K562 (cell line): Measurements from ENCODE around the gene HMX1.

Source experiments
- AFF4 ChIP-seq: sonication (generic); formaldehyde crosslinking; IDR thresholded peaks from 2 replicates; pipeline ENCODE4 v1.8.0; 2023; ENCODE audit warnings: mild to moderate bottlenecking, missing genetic modification reagents
- BMI1 ChIP-seq: fragments of 150-350 bp; IDR thresholded peaks from 2 replicates; pipeline ENCODE4 v1.6.1; 2014; ENCODE audit warnings: low read length
- ELF4 ChIP-seq: fragments of 450-650 bp; formaldehyde crosslinking; IDR thresholded peaks from 2 replicates; pipeline ENCODE4 v1.4.0; 2022; ENCODE audit warnings: missing genetic modification characterization
- FOXJ3 ChIP-seq: sonication (generic); formaldehyde crosslinking; IDR thresholded peaks from 2 replicates; pipeline ENCODE4 v1.4.0; 2020; ENCODE audit warnings: mild to moderate bottlenecking, missing genetic modification reagents
- GABPA ChIP-seq: fragments of 200-800 bp; sonication (Bioruptor generic); conservative IDR thresholded peaks from 2 replicates; pipeline ENCODE4 v1.6.1; 2016; ENCODE audit warnings: low read depth, missing genetic modification characterization, missing compliant biosample characterization
- HEY1 ChIP-seq: fragments of 250-450 bp; sonication (Bioruptor Pico); IDR thresholded peaks from 2 replicates; pipeline ENCODE4 v1.5.0; 2020; ENCODE audit warnings: mild to moderate bottlenecking, moderate library complexity, borderline replicate concordance
- NCOA1 ChIP-seq: fragments of 450-650 bp; IDR thresholded peaks from 2 replicates; pipeline ENCODE4 v1.6.1; 2016; ENCODE audit warnings: low read depth
- POLR2A ChIP-seq: fragments of 450-650 bp; conservative IDR thresholded peaks from 2 replicates; pipeline ENCODE4 v1.6.1; 2016
- SP1 ChIP-seq: sonication (generic); formaldehyde crosslinking; IDR thresholded peaks from 2 replicates; pipeline ENCODE4 v1.8.1; 2022; ENCODE audit warnings: mild to moderate bottlenecking, missing genetic modification reagents
- TCF3 ChIP-seq: sonication (generic); formaldehyde crosslinking; IDR thresholded peaks from 2 replicates; pipeline ENCODE4 v1.4.0; 2020; ENCODE audit warnings: mild to moderate bottlenecking, missing genetic modification reagents
- TEAD4 ChIP-seq, 2 experiments: sonication (generic) in 1 of 2; formaldehyde crosslinking in 1 of 2; IDR thresholded peaks; 2 replicates each; pipeline versions ENCODE4 v1.6.1 to v1.8.0; 2012 to 2022; ENCODE audit warnings: borderline replicate concordance in 1 of 2, inconsistent platforms in 1 of 2, low read length in 1 of 2, mild to moderate bottlenecking in 1 of 2, missing genetic modification reagents in 1 of 2
- ZNF24 ChIP-seq: fragments of 450-650 bp; IDR thresholded peaks from 2 replicates; pipeline ENCODE4 v1.6.1; 2016
- ZNF311 ChIP-seq: fragments of 250-450 bp; sonication (Bioruptor Pico); IDR thresholded peaks from 2 replicates; pipeline ENCODE4 v1.4.0; 2020; ENCODE audit warnings: mild to moderate bottlenecking, moderate library complexity
- ZZZ3 ChIP-seq: fragments of 450-650 bp; IDR thresholded peaks from 2 replicates; pipeline ENCODE4 v1.6.1; 2016; ENCODE audit warnings: antibody characterized with exemption, mild to moderate bottlenecking, moderate library complexity

DNA sequence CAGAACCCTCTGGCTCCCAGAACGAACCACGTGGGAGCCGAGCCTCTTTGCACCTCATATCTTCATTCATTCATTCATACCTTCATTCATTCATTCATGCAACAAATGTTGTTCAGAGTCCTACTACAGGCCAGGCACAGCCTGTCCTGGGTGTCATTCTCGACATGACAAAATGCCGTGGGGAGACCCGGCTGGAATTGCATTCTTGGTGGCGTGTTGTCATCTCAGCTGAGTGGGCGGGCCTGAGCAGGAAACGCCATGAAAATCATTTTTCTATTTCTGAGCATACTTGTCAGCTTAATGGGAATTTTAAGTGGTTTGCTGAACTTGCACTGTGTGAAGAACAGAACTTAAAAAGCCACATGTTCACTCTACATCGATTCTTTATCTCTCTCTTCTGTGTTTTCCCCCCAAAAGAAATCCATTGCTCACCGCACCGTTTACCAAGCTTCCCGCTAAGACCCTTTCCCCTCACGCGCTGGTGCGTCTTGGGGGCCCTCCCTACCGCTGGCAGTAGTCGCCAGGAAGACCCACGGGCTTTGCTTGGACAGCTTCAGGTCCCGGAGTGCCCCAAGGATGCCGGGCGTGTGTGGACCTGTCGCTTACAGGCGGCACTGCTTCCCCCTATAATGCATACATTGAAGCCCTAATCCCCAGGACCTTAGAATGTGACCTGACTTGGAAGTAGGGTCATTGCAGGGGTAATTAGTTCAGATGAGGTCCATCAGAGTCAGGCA, 41.6 kb upstream of the HMX1 start:
- TF ChIP-seq SP1: no peak
- TF ChIP-seq ZZZ3: no peak
- TF ChIP-seq AFF4 (CRISPR knock-in tag): no peak
- TF ChIP-seq TCF3 (CRISPR knock-in tag): no peak
- no peak for TF ChIP-seq GABPA
- TF ChIP-seq ZNF311 (CRISPR knock-in tag): no peak
- TF ChIP-seq ZNF24: no peak
- TF ChIP-seq BMI1: no peak
- TF ChIP-seq FOXJ3: no peak
- TF ChIP-seq POLR2A: no peak
- TF ChIP-seq TEAD4 (IDR thresholded peaks at IDR 0.05; ENCODE audit: low read length): no peak
- no peak for TF ChIP-seq TEAD4 (CRISPR knock-in tag; IDR thresholded peaks at IDR 0.05; ENCODE audit: borderline replicate concordance)
- no peak for TF ChIP-seq NCOA1
- no peak for TF ChIP-seq ELF4 (CRISPR knock-in tag)
- TF ChIP-seq HEY1 (CRISPR knock-in tag): no peak
